ENCODE data around the gene EYS. TPM values are rescaled to one million over a fixed set of nuclear protein-coding genes. Genes with fewer than 3 reads are reported as not detected.

The EYS gene
- total RNA-seq, 2 experiments from 2014 or later, result not detected

DNA sequence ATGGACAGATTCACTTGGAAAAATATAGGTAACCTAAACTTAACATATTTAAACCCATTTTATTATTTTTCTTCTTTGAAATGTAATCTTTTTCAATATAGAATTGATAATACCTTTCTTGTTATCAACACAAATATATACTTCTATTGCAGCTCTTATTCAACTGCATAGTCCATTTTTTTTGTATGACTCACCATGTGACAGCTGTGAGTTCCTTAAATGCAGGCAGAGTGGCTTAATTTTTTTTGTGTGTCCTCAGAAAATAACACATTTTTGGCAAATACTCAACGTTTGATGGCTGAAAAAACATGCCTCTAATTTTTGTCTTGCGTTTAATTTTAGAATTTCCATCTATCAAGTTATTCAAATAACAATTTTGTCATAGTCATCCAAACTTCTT is 1616.7 kb downstream of the EYS start:
- Mint-ChIP-seq H3K4me1 (ENCODE audit: low read depth) (no peaks in the 10 kb centered on the region), H3K36me3 (ENCODE audit: low read depth) (peaks cover 1% of the 10 kb centered on the region), H3K27ac (no peak overlapping the region), H3K27me3 (ENCODE audit: low read depth) (no peaks in the 10 kb centered on the region), H3K9me3 (peaks cover 10% of the 10 kb centered on the region), H3K4me3 (no peak overlapping the region)
- intact Hi-C loops (cut with micrococcal nuclease), result no loop called here
- CTCF ChIA-PET, result no interaction called here
- DNase-seq, result no peak

DNA sequence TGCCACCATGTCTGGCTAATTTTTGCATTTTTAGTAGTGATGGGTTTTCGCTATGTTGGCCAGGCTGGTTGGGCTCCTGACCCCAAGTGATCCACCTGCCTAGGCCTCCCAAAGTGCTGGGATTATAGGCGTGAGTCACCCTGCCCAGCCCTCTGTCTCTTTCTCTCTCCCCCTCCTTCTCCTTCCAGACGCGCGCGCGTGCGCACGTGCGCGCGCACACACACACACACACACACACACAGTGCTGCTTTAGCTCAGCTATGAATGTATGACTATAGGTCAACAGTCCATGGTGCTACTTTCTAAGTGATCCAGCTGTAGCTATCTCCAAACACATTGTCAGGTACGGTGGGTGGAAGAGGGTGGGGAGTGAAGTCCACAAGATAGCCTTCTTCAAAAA is 1621.9 kb downstream of the EYS start:
- no peaks in the 10 kb centered on the region for H3K4me1 Mint-ChIP-seq (ENCODE audit: low read depth)
- intact Hi-C loops (cut with micrococcal nuclease), result no loop called here
- peaks cover 5% of the 10 kb centered on the region for H3K9me3 Mint-ChIP-seq

DNA sequence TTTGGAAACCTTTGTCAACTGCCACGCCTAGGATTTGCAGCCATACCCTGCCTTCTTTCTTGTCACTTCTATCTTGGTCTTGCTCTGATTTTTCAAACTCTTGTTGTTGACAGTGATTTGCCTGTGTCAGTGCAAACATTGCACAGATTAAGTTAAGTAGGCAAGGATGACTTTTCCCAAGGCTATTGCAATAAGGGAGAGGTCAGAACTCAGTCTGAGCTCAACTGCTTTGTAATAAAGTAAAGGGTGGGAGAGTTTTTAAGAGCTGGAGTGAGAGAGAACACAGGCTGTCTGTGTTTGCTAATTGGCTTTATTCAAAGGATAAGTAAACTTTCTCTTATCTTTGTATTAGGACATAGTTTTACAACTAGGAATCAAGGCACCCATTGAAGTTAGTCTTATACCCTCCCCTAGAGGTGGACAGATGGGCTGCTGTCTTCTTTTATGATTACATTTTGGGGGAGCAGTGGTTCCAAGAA is 1622.8 kb downstream of the EYS start:
- Mint-ChIP-seq H3K27ac (no peak overlapping the region), H3K4me1 (ENCODE audit: low read depth) (no peaks in the 10 kb centered on the region), H3K36me3 (ENCODE audit: low read depth) (no peaks in the 10 kb centered on the region), H3K27me3 (ENCODE audit: low read depth) (no peaks in the 10 kb centered on the region), H3K4me3 (no peak overlapping the region), H3K9me3 (peaks cover 7% of the 10 kb centered on the region)
- no peak for DNase-seq
- CTCF ChIA-PET, result no interaction called here
- intact Hi-C loops (cut with micrococcal nuclease), result no loop called here

More for the DNA sequence above, 1621.9 kb downstream of the EYS start:
- Mint-ChIP-seq H3K36me3 (ENCODE audit: low read depth) (no peaks in the 10 kb centered on the region), H3K27ac (no peak overlapping the region), H3K27me3 (ENCODE audit: low read depth) (no peaks in the 10 kb centered on the region), H3K4me3 (no peak overlapping the region)
- CTCF ChIA-PET, result no interaction called here
- DNase-seq, result no peak

DNA sequence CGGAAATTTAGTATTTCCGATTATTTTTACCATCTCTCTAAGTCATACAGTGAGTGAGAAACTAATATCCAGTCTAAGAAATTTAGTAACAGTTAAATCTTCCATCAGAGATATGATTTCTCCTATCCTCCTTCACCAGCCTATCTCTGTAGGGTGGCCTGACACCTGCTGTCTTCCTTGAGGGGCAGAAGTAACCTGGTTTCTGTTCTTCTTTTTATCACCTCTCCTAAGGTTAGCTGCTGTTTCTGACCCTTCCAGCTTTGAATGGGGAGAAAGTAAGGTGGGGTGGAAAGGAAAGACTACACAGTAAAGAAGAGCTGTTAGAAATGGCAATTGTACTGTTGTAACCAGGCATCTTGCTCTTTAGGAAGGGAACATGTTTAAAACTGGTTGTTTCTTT is 1623.8 kb downstream of the EYS start:
- DNase-seq, result no peak
- H3K36me3 Mint-ChIP-seq (ENCODE audit: low read depth), result no peaks in the 10 kb centered on the region
- peaks cover 7% of the 10 kb centered on the region for H3K9me3 Mint-ChIP-seq
- no peak overlapping the region for H3K27ac Mint-ChIP-seq
- no peak overlapping the region for H3K4me3 Mint-ChIP-seq
- CTCF ChIA-PET, result no interaction called here
- H3K27me3 Mint-ChIP-seq (ENCODE audit: low read depth), result no peaks in the 10 kb centered on the region
- intact Hi-C loops (cut with micrococcal nuclease), result no loop called here
- H3K4me1 Mint-ChIP-seq (ENCODE audit: low read depth), result no peaks in the 10 kb centered on the region

DNA sequence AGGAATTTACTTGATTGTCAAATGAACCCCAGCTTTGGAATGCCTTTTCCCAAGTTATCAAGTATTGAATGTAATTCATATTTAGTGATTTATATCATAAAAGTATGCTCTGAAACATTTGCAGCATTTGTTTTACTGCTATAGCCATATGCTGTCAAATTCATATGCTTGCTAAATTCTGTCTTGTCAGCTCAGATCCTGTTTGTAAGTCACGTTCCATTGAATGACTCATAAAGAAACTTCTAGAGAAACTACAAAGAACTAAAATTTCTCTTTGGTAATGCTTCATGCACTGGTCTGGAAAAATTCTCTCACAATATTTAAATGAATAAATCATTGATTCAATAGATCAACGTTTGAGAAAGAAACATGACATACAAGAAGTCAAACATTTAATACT is 1625.6 kb downstream of the EYS start:
- H3K27me3 Mint-ChIP-seq (ENCODE audit: low read depth), result no peaks in the 10 kb centered on the region
- no peaks in the 10 kb centered on the region for H3K4me1 Mint-ChIP-seq (ENCODE audit: low read depth)
- H3K27ac Mint-ChIP-seq, result no peak overlapping the region
- no peak overlapping the region for H3K4me3 Mint-ChIP-seq
- CTCF ChIA-PET, result no interaction called here
- H3K36me3 Mint-ChIP-seq (ENCODE audit: low read depth), result no peaks in the 10 kb centered on the region
- no peak for DNase-seq
- peaks cover 7% of the 10 kb centered on the region for H3K9me3 Mint-ChIP-seq
- intact Hi-C loops (cut with micrococcal nuclease), result no loop called here

DNA sequence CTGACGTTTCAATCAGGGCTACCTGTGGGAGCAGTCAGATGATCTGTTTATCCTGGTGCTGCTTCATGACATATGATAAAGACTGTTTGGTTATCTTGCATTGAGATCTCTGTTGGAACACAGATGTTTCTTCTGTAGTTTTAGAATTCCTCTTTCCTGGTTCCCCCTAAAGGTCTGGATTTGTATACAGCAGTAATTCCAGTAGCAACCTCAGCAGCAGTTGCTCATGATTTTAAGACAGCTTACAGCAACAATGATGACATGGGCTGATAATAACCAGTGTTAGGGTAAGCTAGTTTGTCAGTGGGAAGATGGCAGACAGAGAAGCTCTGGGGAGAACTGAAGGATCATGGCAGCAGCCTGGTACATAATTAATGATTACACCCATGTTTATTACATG is 1632.0 kb downstream of the EYS start:
- CTCF ChIA-PET, result no interaction called here
- H3K4me1 Mint-ChIP-seq (ENCODE audit: low read depth), result no peaks in the 10 kb centered on the region
- intact Hi-C loops (cut with micrococcal nuclease), result no loop called here
- H3K4me3 Mint-ChIP-seq, result no peak overlapping the region
- H3K36me3 Mint-ChIP-seq (ENCODE audit: low read depth), result no peaks in the 10 kb centered on the region
- H3K9me3 Mint-ChIP-seq, result peaks cover 2% of the 10 kb centered on the region
- H3K27ac Mint-ChIP-seq, result no peak overlapping the region
- DNase-seq, result no peak
- no peaks in the 10 kb centered on the region for H3K27me3 Mint-ChIP-seq (ENCODE audit: low read depth)

DNA sequence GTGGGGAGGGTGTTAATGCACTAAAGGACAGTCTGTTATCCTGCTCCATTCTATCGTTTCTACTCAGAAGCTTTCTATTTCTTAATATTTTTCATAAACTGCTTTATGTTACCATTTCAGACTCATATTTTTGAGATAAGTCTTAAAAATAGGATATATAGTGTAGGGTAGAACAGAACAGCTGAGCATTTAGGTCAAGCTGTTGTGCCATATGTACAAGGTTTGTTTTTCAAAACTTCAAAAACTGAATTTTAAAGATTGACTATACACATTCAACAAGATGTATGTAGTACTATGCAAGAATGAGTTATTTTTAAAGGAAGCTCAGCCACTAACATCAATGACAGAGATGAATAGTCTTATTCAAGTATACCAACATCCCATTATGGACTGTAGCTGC is 1634.3 kb downstream of the EYS start:
- no peaks in the 10 kb centered on the region for H3K27me3 Mint-ChIP-seq (ENCODE audit: low read depth)
- H3K4me1 Mint-ChIP-seq (ENCODE audit: low read depth), result no peaks in the 10 kb centered on the region
- H3K4me3 Mint-ChIP-seq, result no peak overlapping the region
- intact Hi-C loops (cut with micrococcal nuclease), result no loop called here
- no peak overlapping the region for H3K27ac Mint-ChIP-seq
- H3K36me3 Mint-ChIP-seq (ENCODE audit: low read depth), result no peaks in the 10 kb centered on the region
- CTCF ChIA-PET, result no interaction called here
- DNase-seq, result no peak
- H3K9me3 Mint-ChIP-seq, result no peaks in the 10 kb centered on the region

DNA sequence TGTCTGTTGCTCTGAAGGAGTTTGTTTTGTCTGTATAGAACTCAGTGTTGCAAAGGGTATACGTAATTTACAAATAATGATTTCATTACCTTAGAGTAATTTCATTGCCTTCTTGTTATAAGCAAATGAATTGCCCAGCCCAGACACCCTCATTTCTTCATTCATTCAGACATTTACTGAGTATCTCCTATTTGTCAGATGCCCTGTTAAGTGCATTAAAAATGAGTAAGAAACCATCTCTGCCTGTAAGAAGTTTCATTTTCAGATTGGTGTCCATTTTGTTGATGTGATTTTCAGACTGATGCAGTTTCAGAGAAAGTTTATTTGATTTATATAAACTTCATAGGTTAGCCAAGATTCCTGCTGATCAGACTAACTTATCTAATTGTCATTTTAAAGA is 1642.1 kb downstream of the EYS start:
- DNase-seq, result no peak
- no peaks in the 10 kb centered on the region for H3K36me3 Mint-ChIP-seq (ENCODE audit: low read depth)
- CTCF ChIA-PET, result no interaction called here
- no peaks in the 10 kb centered on the region for H3K4me1 Mint-ChIP-seq (ENCODE audit: low read depth)
- intact Hi-C loops (cut with micrococcal nuclease), result no loop called here
- H3K27me3 Mint-ChIP-seq (ENCODE audit: low read depth), result no peaks in the 10 kb centered on the region
- H3K4me3 Mint-ChIP-seq, result no peak overlapping the region
- H3K27ac Mint-ChIP-seq, result no peak overlapping the region
- H3K9me3 Mint-ChIP-seq, result peaks cover 8% of the 10 kb centered on the region

DNA sequence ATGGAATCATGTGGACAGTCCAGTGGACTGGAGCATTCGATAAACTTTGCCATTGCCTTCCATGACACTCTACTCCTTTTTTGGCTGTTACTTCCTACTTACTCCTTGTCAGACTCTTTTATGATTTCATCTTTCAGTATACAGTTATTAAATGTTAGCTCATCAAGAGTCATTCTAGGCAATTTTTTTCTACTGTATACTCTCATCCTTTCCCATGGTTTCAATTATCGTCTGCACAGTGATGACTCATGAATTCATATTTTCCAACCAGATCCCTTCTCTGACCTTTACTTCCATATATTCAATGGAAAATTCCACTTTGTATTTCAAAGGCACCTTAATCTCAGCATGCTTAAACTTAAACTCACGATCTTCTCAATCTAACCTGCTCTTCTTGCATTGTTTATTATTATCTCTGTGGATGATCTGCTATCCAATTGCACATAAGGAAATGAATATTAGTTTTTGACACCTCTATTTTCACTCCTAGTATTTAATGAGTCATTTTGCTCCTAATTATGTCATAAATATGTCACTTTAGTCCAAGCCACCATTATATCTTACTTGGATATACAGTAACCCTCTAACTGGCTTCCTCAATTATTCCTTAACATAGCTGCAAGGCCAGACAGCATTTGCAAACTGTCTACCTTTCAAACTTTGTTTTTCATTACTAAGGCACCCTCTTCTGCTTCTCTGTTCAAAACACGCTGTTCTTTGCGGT is 1643.9 kb downstream of the EYS start:
- no peak for DNase-seq
- no peak overlapping the region for H3K27ac Mint-ChIP-seq
- CTCF ChIA-PET, result no interaction called here
- intact Hi-C loops (cut with micrococcal nuclease), result no loop called here
- H3K27me3 Mint-ChIP-seq (ENCODE audit: low read depth), result no peaks in the 10 kb centered on the region
- H3K36me3 Mint-ChIP-seq (ENCODE audit: low read depth), result no peaks in the 10 kb centered on the region
- H3K4me3 Mint-ChIP-seq, result no peak overlapping the region
- no peaks in the 10 kb centered on the region for H3K4me1 Mint-ChIP-seq (ENCODE audit: low read depth)
- peaks cover 8% of the 10 kb centered on the region for H3K9me3 Mint-ChIP-seq

DNA sequence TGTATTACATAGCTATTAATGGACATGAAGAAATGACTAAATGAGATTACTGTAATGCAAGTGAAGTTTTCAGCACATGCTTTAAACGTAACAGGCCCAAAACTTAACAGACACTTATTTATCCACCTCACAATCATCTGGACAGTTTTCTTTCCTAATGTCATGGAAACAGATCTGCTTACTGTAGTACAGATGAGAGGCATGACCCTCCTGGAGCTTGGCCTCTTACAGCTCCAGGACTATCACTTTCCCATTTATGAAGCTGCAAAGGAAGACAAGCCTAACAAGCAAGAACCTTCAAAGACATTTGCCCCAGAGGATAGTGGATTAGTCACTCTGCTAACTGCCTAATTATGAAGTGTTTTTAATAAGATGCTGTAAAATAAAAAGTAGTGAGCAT is 1652.2 kb downstream of the EYS start:
- no peak overlapping the region for H3K27ac Mint-ChIP-seq
- no peaks in the 10 kb centered on the region for H3K4me1 Mint-ChIP-seq (ENCODE audit: low read depth)
- H3K36me3 Mint-ChIP-seq (ENCODE audit: low read depth), result no peaks in the 10 kb centered on the region
- no peak for DNase-seq
- no peaks in the 10 kb centered on the region for H3K9me3 Mint-ChIP-seq
- no peak overlapping the region for H3K4me3 Mint-ChIP-seq
- intact Hi-C loops (cut with micrococcal nuclease), result no loop called here
- CTCF ChIA-PET, result no interaction called here
- no peaks in the 10 kb centered on the region for H3K27me3 Mint-ChIP-seq (ENCODE audit: low read depth)

DNA sequence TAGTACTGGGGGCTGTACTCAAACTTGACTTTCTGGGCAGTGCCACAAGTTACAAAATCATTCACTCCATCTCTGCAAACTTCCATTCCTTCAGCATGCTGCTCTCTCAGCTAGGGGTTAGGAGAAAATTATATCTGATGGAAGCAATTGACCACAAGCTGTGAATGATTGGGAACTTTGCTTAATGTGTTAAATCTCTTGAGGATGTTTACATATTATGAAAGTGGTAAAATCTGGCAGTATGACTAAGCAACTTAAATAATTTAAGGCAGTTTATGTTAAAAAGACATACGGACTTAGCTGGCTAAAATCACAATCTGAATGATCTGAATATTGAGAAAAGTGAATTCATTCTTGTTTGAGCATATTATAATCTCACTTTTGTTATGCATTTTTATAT is 1656.4 kb downstream of the EYS start:
- Mint-ChIP-seq H3K27me3 (ENCODE audit: low read depth) (no peaks in the 10 kb centered on the region), H3K36me3 (ENCODE audit: low read depth) (no peaks in the 10 kb centered on the region), H3K9me3 (no peaks in the 10 kb centered on the region), H3K4me1 (ENCODE audit: low read depth) (no peaks in the 10 kb centered on the region), H3K4me3 (no peak overlapping the region), H3K27ac (no peak overlapping the region)
- no peak for DNase-seq
- CTCF ChIA-PET, result no interaction called here
- intact Hi-C loops (cut with micrococcal nuclease), result no loop called here

DNA sequence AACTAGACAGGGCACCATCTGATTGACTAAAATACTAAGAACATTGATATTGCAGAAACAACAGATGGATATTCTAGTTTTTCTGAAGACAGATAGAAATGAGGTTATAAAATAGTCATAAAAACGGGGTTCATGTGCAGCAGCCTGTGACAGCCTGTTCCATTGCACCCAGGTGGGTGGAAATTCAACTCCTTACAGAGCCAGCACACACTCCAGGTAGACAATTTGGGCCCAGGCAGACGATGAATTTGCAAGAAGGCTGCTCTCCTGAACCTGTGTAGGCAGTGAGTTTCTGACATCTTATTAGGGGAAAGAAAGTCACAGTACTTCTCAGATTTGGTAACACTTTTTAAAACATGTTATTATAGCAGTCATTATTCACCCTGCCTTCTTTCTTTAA is 1657.3 kb downstream of the EYS start:
- no peak for DNase-seq
- H3K27me3 Mint-ChIP-seq (ENCODE audit: low read depth), result no peaks in the 10 kb centered on the region
- H3K9me3 Mint-ChIP-seq, result no peaks in the 10 kb centered on the region
- CTCF ChIA-PET, result no interaction called here
- no peak overlapping the region for H3K4me3 Mint-ChIP-seq
- intact Hi-C loops (cut with micrococcal nuclease), result no loop called here
- H3K27ac Mint-ChIP-seq, result no peak overlapping the region
- no peaks in the 10 kb centered on the region for H3K4me1 Mint-ChIP-seq (ENCODE audit: low read depth)
- no peaks in the 10 kb centered on the region for H3K36me3 Mint-ChIP-seq (ENCODE audit: low read depth)

DNA sequence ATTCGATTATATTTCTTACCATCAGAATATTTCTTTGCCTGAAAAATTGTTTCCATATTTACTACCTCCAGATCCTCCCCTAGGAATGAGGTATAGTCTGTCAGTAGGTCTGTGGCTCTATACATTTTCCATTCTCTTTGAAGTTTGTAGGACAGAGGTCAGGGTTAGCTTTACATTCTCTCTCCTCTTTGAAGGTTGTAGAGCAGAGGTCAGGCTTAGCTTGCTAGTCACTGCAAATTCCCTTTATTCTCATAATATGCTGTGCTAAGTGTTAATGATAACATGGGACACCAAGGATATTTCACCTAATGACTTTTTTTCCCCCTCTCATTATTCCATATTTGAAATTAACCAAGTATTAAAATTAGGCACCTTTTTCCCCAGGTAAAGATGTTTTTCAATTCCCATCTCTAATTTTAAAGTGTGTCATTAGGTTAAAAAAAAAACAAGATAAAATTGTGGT is 1660.2 kb downstream of the EYS start:
- H3K27me3 Mint-ChIP-seq (ENCODE audit: low read depth), result no peaks in the 10 kb centered on the region
- no peaks in the 10 kb centered on the region for H3K9me3 Mint-ChIP-seq
- no peak overlapping the region for H3K4me3 Mint-ChIP-seq
- H3K4me1 Mint-ChIP-seq (ENCODE audit: low read depth), result no peaks in the 10 kb centered on the region
- no peak for DNase-seq
- CTCF ChIA-PET, result no interaction called here
- intact Hi-C loops (cut with micrococcal nuclease), result no loop called here
- H3K27ac Mint-ChIP-seq, result no peak overlapping the region
- H3K36me3 Mint-ChIP-seq (ENCODE audit: low read depth), result no peaks in the 10 kb centered on the region

All from activated naive CD4-positive, alpha-beta T cell treated with anti-CD3 and anti-CD28 coated beads for 36 hours (primary cell).